Kidney (tissue), 14 donors: ENCODE data around the gene NRIP3. TPM values are rescaled to one million over a fixed set of nuclear protein-coding genes. Genes with fewer than 3 reads are reported as not detected.
A peak's percentile ranks its signal among the peaks of the same experiment; 100 is the strongest.

Source experiments
- DNase-seq, 5 donors: peaks; one replicate each; pipeline ENCODE4 v3.0.0-alpha.2; 2013 to 2020
- FAIRE-seq: peaks from 2 replicates; lab custom pipeline; 2012; peaks lifted over from hg19 to GRCh38; lab: Jason Lieb, UNC
- H3K27ac ChIP-seq, 2 donors: one replicate each; pipeline ENCODE4 v1.7.0; 2013; ENCODE audit warnings: low read depth in 2 of 2, low read length in 2 of 2, inconsistent platforms in 1 of 2
- H3K27me3 ChIP-seq: one replicate; pipeline ENCODE4 v1.7.1; 2013; ENCODE audit warnings: low read length, inconsistent platforms; ENCODE audit not compliant: control insufficient read depth, insufficient read depth
- H3K36me3 ChIP-seq, 3 donors: one replicate each; pipeline versions ENCODE4 v1.7.0 to v1.7.1; 2013; ENCODE audit warnings: low read length in 3 of 3, control low read depth in 1 of 3, inconsistent platforms in 1 of 3; ENCODE audit not compliant: insufficient read depth in 3 of 3, control insufficient read depth in 2 of 3
- H3K4me1 ChIP-seq, 3 donors: one replicate each; pipeline versions ENCODE4 v1.7.0 to v1.7.1; 2013; ENCODE audit warnings: low read length in 3 of 3, inconsistent platforms in 1 of 3, low read depth in 1 of 3; ENCODE audit not compliant: control insufficient read depth in 2 of 3, insufficient read depth in 2 of 3
- H3K4me3 ChIP-seq, 3 donors: one replicate each; pipeline versions ENCODE4 v1.7.0 to v1.8.1; 2013; ENCODE audit warnings: low read length in 3 of 3, control low read depth in 1 of 3, inconsistent platforms in 1 of 3
- H3K9ac ChIP-seq, 3 donors: one replicate each; pipeline versions ENCODE4 v1.7.0 to v1.7.1; 2013; ENCODE audit warnings: low read length in 3 of 3, control low read depth in 1 of 3, inconsistent platforms in 1 of 3
- H3K9me3 ChIP-seq, 3 donors: one replicate each; pipeline versions ENCODE4 v1.7.0 to v1.7.1; 2013; ENCODE audit warnings: low read length in 3 of 3, control low read depth in 1 of 3, inconsistent platforms in 1 of 3; ENCODE audit not compliant: control insufficient read depth in 2 of 3, insufficient read depth in 1 of 3
- CTCF ChIP-seq: IDR thresholded peaks from 3 replicates; pipeline ENCODE4 v1.5.1; 2012; ENCODE audit warnings: mild to moderate bottlenecking, moderate library complexity, borderline replicate concordance; ENCODE audit not compliant: insufficient read depth; ENCODE audit errors: extremely low read depth
- intact Hi-C: fragments of 100-400 bp; cut with DNase I; formaldehyde crosslinking; loops from one replicate; pipeline ENCODE4 v1.11.1; 2022
- polyA plus RNA-seq: library from polyadenylated mRNA; stranded (reverse); fragments of 350-450 nt; fragmentation: Illumina TruSeq; extraction: RNeasy Lipid Tissue Mini Kit (QIAGEN cat#74804); gene quantifications from one replicate; pipeline ENCODE4 v1.2.3, GENCODE V29; 2014; ENCODE audit warnings: low read depth, low replicate concordance; ENCODE audit not compliant: insufficient read depth
- total RNA-seq: library from RNA; stranded (reverse); fragmentation: NEBNext Ultra II Directional; extraction: Animal tissue kit (Norgen Biotek cat#: 25700); gene quantifications from one replicate; pipeline ENCODE4 v1.2.1, GENCODE V29; 2021
- donor health status: control.
- donor health status: control.
- donor health status: control.
- donor health status: control.
- donor health status: control.
- donor health status: DM: yes; HTN: yes; CAD: no.
- donor health status: Normal renal cell carcinoma (clear cell type).

The NRIP3 gene
- total and polyA plus RNA-seq, 2 donors from 2014 or later = 1.1 to 1.6 TPM

GRCh38 chr11:9004183-9004926 lies 554 bp upstream of the NRIP3 start:
- Histone ChIP-seq H3K36me3 (no peaks in the 10 kb centered on the region), H3K4me1 (peaks cover 2 to 8% (median 6%) of the 10 kb centered on the region in 3 donors), H3K4me3 (peak overlapping the region in 1 of 3 donors; percentile 32), H3K27me3 (peaks cover 16% of the 10 kb centered on the region), H3K27ac (no peak overlapping the region), H3K9ac (no peak overlapping the region), H3K9me3 (no peaks in the 10 kb centered on the region)
- no peak for TF ChIP-seq CTCF
- FAIRE-seq (no peak), DNase-seq (peak; percentile 42 to 79 (median 58))
- intact Hi-C loops = no loop called here

GRCh38 chr11:9002920-9003572 lies 755 bp downstream of the NRIP3 start:
- peaks cover 16% of the 10 kb centered on the region for H3K27me3 ChIP-seq
- H3K9me3 ChIP-seq = no peaks in the 10 kb centered on the region
- DNase-seq (peak in 1 of 5 donors; percentile 19), FAIRE-seq (no peak)
- no peak overlapping the region for H3K9ac ChIP-seq
- H3K4me3 ChIP-seq = peak overlapping the region in 2 of 3 donors; percentile 12 to 32
- H3K4me1 ChIP-seq = peaks cover 2 to 8% (median 6%) of the 10 kb centered on the region in 3 donors
- intact Hi-C loops = no loop called here
- TF ChIP-seq CTCF = no peak
- no peaks in the 10 kb centered on the region for H3K36me3 ChIP-seq
- H3K27ac ChIP-seq = no peak overlapping the region

- FAIRE-seq (no peak), DNase-seq (no peak)
- no peak for TF ChIP-seq CTCF
- Histone ChIP-seq H3K27ac (no peak overlapping the region), H3K4me3 (no peak overlapping the region), H3K4me1 (peaks cover 2 to 8% (median 6%) of the 10 kb centered on the region in 3 donors), H3K27me3 (peaks cover 16% of the 10 kb centered on the region), H3K36me3 (no peaks in the 10 kb centered on the region), H3K9ac (no peak overlapping the region), H3K9me3 (no peaks in the 10 kb centered on the region)
- intact Hi-C loops = no loop called here
These were observed 2.1 kb downstream of the NRIP3 start for GRCh38 chr11:9001736-9002135.
